Gastroesophageal sphincter (tissue), 3 donors: ENCODE measurements around the gene EIF3F.

Experiments used
- CTCF ChIP-seq, 4 experiments: fragments of 200-600 bp in 2 of 4; fragments of 450-650 bp in 2 of 4; sonication (generic) in 1 of 4; IDR thresholded peaks; one replicate each; pipeline ENCODE4 v1.5.1; 2017 to 2019; ENCODE audit warnings: antibody characterized with exemption in 4 of 4, mild to moderate bottlenecking in 2 of 4, moderate library complexity in 2 of 4
- EP300 ChIP-seq: sonication (generic); formaldehyde crosslinking; IDR thresholded peaks from one replicate; pipeline ENCODE4 v1.6.1; 2017; ENCODE audit warnings: antibody characterized with exemption, mild to moderate bottlenecking
- POLR2A ChIP-seq, 2 donors: fragments of 450-650 bp; IDR thresholded peaks; one replicate each; pipeline ENCODE4 v1.6.1; 2017; ENCODE audit warnings: antibody characterized with exemption in 2 of 2, mild to moderate bottlenecking in 2 of 2, moderate library complexity in 1 of 2
- POLR2AphosphoS5 ChIP-seq: sonication (generic); formaldehyde crosslinking; IDR thresholded peaks from one replicate; pipeline ENCODE4 v1.6.1; 2017; ENCODE audit warnings: antibody characterized with exemption

GRCh38 chr11:8047382-8047781 is 60.2 kb downstream of the EIF3F start:
- no peak for TF ChIP-seq CTCF (IDR thresholded peaks at IDR 0.05)
- TF ChIP-seq POLR2A (IDR thresholded peaks at IDR 0.05): no peak
- no peak for TF ChIP-seq POLR2AphosphoS5
- TF ChIP-seq EP300: no peak
